Measurements from ENCODE around the gene NLGN3.

DNA sequence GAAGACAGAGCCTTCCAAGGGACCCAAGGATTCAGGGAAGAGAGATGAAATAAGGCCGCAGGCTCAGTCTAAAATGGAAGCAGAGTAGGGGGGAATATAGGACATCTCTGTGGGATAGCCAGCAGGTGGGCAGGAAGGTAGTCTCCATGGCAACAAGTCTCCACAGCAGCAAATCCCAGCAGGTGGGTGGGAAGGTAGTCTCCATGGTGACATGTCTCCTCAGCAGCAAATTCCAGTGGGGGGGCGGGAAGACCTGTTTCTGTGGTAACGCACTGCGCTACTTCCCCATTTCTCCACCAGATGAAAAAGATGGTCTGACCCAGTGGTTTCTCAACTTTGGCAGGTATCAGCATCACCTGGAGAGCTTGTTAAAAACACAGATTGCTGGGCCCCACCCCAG is 18.3 kb downstream of the NLGN3 start:
- TF ChIP-seq, protein P1, sequence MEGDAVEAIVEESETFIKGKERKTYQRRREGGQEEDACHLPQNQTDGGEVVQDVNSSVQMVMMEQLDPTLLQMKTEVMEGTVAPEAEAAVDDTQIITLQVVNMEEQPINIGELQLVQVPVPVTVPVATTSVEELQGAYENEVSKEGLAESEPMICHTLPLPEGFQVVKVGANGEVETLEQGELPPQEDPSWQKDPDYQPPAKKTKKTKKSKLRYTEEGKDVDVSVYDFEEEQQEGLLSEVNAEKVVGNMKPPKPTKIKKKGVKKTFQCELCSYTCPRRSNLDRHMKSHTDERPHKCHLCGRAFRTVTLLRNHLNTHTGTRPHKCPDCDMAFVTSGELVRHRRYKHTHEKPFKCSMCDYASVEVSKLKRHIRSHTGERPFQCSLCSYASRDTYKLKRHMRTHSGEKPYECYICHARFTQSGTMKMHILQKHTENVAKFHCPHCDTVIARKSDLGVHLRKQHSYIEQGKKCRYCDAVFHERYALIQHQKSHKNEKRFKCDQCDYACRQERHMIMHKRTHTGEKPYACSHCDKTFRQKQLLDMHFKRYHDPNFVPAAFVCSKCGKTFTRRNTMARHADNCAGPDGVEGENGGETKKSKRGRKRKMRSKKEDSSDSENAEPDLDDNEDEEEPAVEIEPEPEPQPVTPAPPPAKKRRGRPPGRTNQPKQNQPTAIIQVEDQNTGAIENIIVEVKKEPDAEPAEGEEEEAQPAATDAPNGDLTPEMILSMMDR (IDR thresholded peaks at IDR 0.05), result no peak
- TF ChIP-seq POLR2A (IDR thresholded peaks at IDR 0.05) (no peak), POLR2AphosphoS5 (IDR thresholded peaks at IDR 0.05) (no peak), EP300 (IDR thresholded peaks at IDR 0.05) (no peak)
